DMS 273 (cell line): ENCODE results near the gene SORCS2.

Experiments
- DNase-seq: peaks from one replicate; lab custom pipeline; 2025; ENCODE audit not compliant: unreplicated experiment; lab: John Stamatoyannopoulos, UW

Gene SORCS2

DNA sequence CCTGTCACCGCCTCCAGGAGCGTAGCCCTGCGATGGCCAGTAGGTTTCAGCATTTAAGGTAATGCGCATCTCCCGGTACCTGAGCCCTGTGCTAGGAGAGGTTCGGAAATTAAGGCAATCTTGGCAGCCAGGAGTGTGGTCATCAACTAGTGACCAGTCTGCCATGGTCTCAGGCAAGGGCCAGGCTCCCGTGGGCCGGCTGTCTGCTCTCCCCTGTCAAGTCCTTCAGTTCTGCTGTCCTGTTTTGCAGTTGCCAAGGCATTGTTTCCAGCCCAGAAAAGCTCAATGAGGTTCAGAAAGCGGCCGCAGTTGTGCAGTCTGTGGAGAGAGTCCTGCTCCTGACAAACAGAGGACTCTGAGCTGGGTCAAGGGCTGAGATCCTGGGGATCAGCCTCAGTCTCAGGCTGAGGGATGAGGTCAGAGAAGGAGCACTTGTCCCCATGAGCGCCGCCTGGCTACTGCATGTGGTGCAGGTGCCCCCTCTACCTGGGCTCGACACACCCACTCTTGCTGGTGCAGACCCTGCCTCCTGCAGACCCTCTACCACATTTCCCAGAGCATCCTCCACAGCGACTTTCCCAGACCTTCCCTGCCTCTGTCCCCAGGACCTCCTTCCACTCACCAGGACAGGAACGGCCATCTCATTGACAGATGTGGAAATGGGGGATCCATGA lies 295.8 kb downstream of the SORCS2 start:
- no peak for DNase-seq

- no peak for DNase-seq
These were observed 299.6 kb downstream of the SORCS2 start for GRCh38 chr4:7491915-7492314.

GRCh38 chr4:7498446-7499200 lies 306.3 kb downstream of the SORCS2 start:
- DNase-seq: no peak

DNA sequence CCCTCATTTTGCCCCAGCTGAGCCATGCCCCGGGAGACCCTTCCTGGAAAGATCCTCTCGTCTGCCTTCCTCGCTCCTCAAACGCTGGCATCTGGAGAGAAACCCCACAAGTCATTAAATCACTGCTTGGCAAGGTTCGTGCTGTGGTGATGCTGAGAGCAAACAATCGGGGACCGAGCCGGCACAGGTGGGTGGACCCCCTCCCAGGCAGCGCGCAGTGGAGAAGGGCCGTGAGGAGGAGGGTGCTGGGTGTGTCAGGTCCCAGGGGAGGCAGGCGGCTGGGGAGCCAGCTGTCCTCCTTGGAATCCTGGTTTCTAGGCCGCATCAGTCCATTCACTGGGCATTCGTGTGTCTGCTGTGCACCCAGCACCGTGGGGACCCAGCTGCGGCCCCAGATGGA lies 307.3 kb downstream of the SORCS2 start:
- DNase-seq: no peak

DNA sequence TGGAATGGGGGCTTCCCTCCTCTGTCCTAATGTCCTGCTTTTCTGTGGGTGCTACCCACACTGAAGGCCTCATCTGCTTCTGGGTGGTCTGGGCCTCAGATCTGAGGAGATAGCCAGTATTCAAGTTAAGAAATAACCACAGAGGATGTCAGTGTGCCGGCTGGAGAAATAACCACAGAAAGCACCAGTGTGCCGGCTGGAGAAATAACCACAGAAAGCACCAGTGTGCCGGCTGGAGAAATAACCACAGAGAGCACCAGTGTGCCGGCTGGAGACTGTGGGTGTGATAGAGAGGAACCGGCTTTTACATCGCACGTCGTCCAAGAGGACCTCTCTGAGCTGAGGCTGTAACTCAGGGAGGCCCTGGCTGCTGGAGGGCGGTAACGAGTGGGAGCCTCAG lies 308.1 kb downstream of the SORCS2 start:
- DNase-seq: no peak

DNA sequence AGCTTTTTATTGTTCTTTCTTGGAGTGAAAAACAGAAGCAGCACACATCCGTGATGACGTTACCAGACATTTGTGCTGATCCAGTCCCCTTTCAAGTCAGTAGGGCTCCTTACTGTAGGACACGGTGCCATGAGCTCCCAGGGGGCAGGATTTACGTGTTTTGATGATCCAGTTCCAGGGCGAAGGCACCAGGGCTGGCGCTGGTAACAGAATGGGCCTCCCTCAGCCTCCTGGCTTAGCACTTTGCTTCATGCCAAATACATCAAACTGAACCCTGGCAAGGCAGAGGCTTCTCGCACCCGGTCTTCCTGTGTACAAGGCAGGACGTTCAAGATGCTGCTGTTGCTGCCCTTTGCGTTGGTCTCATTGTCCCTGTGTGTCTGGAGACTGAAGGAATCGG lies 309.0 kb downstream of the SORCS2 start:
- DNase-seq: no peak

- DNase-seq: no peak
These were observed 309.5 kb downstream of the SORCS2 start for GRCh38 chr4:7501873-7502272.

DNA sequence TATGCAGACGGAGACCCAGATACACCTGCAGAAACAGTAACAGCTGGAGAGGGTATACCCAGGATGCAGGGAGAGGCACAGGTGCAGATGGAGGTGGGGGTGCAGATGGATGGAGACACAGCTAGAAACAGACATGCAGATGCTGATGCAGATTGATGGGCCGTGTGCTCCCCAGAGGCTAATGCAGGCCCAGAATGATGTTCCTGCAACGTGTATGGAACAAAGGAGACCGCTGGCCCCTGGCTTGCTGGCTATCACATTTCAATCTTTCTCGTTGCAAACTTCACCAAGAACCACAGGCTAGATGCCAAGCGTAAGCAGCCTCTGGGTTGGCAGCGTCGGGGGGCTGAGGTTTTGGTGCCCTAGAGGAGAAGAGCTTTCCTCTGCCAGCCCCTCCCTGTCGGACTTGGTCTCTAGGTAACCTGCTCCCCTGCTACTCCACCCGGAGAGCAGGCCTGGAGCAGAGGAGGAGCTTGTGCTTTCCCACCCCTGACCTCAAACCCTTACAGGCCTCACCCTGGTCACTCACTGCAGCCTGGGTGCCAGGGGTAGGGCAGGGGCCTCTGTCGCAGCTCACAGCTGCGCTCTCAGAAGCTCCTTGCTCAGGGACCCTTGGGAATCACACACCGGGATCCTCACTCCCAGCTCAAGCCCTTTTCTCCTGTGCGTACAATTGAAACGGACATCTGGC lies 311.4 kb downstream of the SORCS2 start:
- no peak for DNase-seq

DNA sequence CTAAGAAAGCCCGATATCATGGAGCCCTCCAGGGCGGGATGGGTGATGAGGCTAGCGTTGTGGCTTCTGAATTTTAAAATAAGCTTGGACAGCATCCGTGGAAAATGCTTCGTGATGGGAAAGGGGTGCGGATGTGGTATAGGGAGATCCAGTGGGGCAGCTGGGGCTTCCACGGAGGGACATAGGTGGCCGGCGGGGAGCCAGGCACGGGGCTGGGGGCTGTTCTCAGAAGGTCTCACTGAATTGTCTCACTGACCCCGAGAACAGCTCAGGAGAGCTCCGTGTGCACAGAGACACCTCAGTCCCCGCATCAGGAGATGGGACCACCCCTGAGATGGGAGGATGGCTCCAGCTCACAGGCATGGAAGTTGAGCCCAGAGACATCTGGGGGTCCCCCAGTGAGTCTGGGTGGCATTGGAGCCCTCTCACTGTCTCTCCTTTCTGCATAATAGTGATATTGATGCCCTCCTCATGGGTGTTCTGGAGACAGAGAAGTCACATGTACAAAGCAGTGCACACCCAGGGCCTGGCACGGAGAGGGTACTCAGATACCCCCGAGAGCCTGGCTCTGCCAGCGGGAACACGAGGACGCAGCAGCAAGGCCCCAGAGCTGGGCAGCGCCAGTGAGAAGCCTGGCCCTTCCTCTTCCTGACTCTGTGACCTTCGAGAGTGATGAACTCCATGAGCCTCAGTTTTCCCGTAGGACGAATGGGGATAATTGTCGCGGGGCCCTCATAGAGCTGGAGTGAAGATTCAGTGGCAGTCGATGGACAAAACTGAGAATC lies 313.0 kb downstream of the SORCS2 start:
- no peak for DNase-seq

- no peak for DNase-seq
These were observed 313.8 kb downstream of the SORCS2 start for GRCh38 chr4:7506119-7506518.

DNA sequence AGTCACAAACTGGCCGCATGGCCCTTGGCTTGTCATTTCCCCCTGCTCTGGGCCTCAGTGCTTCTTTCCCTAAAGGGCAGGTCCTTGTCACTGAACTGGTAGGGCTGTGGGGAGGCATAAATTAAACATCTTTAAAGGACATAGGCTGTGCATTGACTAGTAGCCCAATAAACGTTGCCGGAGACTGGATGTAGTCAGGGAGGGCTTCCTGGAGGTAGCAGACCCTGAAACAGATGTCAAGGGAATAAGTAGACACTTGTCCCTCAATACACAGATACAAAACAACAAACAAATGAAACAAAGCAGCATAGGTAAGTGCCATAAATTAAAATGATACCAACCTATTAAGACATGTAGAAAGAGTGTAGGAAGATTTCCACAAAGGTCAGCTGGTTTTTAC lies 314.2 kb downstream of the SORCS2 start:
- DNase-seq: no peak

DNA sequence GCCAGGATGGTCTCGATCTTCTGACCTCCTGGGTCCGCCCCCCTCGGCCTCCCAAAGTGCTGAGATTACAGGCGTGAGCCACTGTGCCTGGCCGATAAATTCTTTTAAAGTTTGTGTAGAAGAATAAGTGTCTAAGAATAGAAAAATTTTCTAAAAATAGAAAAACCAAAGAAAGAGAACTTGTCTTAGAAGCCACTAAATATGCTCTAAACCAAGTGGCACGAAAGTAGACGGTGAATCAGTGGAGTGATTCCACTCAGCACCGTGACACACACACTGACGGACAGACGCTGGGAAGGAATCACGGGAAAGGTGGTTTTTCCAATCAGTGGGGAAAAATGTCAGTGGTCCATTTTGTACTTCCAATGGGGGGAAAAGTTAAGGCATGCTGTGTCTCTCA lies 315.0 kb downstream of the SORCS2 start:
- no peak for DNase-seq

GRCh38 chr4:7510066-7510465 lies 317.7 kb downstream of the SORCS2 start:
- no peak for DNase-seq

- no peak for DNase-seq
These were observed 318.2 kb downstream of the SORCS2 start for GRCh38 chr4:7510538-7510937.

DNA sequence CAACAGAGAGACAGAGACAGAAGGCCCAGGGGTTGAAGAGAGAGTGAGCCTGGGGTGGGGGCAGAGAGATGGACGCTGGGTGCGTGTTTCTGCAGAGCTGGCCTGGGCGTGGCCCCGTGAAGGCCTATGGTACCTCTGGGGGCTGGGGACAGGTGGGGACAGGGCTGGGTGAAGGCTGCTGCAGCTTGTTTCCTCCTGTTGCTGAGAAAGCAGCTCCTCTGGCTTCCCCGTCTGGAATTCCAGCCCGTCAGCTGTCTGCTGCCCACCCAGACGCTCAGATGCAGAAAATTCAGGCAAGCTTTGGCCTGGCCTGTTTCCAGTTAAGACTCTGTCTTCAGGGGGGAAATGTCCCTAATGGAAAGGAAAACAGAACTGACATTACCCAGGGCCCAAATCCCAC lies 319.2 kb downstream of the SORCS2 start:
- DNase-seq: no peak

- no peak for DNase-seq
These were observed 320.1 kb downstream of the SORCS2 start for GRCh38 chr4:7512428-7512827.

DNA sequence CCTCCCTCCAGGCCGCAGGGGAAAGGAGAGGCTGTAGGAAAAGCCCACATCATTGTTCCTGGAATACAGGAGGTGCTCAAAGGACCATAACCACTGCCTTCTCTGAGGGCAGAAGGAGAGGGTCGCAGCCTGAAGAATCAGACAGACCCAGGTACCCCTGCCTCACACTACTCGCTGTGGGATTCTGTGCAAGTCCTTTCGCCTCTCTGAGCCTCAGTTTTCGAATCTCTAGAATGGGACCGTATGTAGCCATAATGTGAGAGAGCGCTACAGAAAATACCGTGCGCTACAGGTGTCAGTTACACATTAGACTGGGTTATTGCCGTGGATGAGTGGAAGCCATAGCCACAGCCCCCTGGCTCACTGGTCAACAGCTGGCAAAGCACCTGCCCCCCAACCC lies 320.6 kb downstream of the SORCS2 start:
- DNase-seq: no peak

DNA sequence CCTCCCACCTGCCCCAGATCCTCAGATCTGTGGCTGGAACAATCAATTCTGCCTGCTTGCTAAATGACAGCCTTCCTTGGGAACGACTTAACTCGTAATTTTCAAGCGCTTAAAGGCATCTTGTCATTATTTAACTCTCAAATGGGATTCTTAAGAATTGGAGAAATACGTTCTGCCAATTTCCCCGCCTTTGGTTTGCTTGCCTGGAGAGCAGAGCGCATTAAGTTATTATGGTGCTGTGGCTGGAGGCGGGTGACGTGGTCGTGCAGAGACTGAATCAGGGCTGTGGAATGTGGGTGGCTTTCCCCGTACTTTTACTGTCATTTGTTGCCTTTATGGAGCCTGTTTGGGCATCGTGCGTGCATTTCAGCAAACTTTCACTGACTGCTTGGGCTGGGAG lies 321.3 kb downstream of the SORCS2 start:
- no peak for DNase-seq

DNA sequence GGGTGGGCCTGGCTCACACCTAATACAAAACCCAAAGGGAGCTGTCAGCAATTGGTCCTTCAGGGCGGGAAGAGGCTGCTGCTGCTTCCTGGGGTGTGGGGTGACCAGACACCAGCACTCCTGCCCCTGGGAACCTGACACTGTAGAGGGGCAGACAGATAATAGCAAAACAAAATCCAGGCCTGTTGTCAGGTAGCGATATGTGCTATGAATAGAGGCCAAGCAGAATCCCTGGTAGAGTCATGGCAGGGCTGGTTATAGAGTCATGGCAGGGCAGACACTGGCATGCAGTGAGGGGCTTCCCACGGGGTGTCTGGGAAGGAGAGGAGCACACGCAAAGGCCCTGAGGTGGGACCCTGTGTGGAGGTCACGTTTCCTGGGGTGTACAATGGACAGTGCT lies 321.9 kb downstream of the SORCS2 start:
- DNase-seq: no peak

GRCh38 chr4:7514789-7515188 lies 322.5 kb downstream of the SORCS2 start:
- DNase-seq: no peak

DNA sequence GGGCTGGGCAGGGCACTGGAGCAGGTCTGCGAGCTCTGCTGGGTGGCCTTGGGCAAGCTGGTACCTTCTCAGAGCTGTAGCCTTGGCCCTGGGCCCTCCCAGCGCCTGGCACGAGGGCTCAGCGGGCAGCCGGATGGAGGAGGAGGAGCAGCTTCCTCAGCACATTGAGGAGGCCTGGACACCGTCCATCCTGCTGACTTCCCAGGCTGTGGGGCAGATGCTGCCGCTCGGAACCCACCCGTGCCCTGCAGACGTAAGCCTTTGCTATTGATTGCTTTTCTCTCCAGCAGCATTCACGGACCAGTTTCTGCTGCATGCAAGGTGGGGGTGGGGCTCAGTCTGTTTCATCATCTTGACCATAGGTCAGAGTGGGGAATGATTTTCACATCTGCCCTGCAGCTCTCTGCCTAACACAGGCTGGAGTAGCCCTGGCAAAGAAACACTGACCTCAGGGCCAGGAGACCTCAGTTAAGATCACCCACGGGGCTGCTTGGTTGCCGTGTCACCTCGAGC lies 323.1 kb downstream of the SORCS2 start:
- no peak for DNase-seq
